T-helper 1 cell treated with Interleukin-12 subunit alpha and Interleukin-12 subunit beta and Interleukin-4 antibody, amounts not matched to agents 30 μg/mL and 1 μg/mL, for 36 hours (primary cell): ENCODE data around the gene ALPI.
"Not testable (repeated sequence)": the region's sequence is repeated elsewhere in the genome, so short reads cannot be mapped to it uniquely, and the experiment has no call there.

Experiments
- H3K27ac Mint-ChIP-seq: one replicate; pipeline ENCODE4 v1.8.0; 2021; ENCODE audit warnings: mild to moderate bottlenecking, mixed read lengths
- H3K27me3 Mint-ChIP-seq: one replicate; pipeline ENCODE4 v1.8.0; 2021; ENCODE audit warnings: low read depth, mixed read lengths
- H3K36me3 Mint-ChIP-seq: one replicate; pipeline ENCODE4 v1.8.0; 2021; ENCODE audit warnings: low read depth, mixed read lengths
- H3K4me1 Mint-ChIP-seq: one replicate; pipeline ENCODE4 v1.8.0; 2021; ENCODE audit warnings: low read depth, mixed read lengths
- H3K4me3 Mint-ChIP-seq: one replicate; pipeline ENCODE4 v1.8.0; 2021; ENCODE audit warnings: mild to moderate bottlenecking, moderate library complexity, mixed read lengths
- H3K9me3 Mint-ChIP-seq: one replicate; pipeline ENCODE4 v1.8.0; 2021; ENCODE audit warnings: mixed read lengths

The ALPI gene

DNA sequence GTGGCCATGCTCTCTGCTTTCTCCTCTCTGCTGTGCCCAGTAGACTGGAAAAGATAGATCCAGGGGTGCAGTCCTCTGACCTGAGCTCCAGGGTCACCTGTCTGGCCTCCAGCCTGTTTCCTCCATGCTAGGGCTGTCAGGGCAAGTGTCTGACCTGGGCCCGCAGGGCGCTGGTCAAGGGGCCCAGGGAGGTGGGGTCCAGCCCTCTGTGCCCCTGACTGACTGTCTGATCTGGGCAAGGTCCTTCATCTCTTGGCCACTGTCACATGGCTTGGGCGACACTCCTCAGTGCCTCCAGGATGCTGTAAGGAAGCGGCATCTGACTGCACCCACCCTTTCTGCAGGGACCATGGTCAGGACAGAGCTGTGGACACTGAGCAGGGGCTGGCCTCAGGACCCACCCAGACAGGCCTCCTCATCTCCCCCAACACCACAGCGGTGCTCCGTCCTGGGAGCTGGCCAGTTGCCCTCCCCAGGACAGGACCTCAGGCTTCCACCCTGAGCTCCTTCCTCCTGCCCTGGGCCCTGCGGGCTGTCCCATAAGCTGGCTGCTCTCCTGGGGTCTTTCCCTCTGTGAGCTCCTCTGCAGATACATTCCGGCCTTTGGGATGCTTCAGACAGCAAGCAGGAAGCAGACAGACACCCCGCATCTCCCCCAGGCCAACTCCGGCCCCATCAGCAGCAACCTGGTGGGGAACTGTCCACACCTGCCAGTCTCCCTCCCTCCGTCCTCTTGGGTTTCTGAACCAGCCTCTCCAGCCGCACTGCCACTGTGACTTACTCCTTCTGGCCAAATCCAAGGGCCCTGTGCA is 21.2 kb upstream of the ALPI start:
- no peaks in the 10 kb centered on the region for H3K4me1 Mint-ChIP-seq
- H3K36me3 Mint-ChIP-seq, result no peaks in the 10 kb centered on the region
- H3K4me3 Mint-ChIP-seq, result no peak overlapping the region
- H3K27me3 Mint-ChIP-seq, result no peaks in the 10 kb centered on the region
- no peaks in the 10 kb centered on the region for H3K9me3 Mint-ChIP-seq
- H3K27ac Mint-ChIP-seq, result no peak overlapping the region

GRCh38 chr2:232435375-232435648 is 20.6 kb upstream of the ALPI start:
- H3K9me3 Mint-ChIP-seq, result no peaks in the 10 kb centered on the region
- no peak overlapping the region for H3K4me3 Mint-ChIP-seq
- no peak overlapping the region for H3K27ac Mint-ChIP-seq

DNA sequence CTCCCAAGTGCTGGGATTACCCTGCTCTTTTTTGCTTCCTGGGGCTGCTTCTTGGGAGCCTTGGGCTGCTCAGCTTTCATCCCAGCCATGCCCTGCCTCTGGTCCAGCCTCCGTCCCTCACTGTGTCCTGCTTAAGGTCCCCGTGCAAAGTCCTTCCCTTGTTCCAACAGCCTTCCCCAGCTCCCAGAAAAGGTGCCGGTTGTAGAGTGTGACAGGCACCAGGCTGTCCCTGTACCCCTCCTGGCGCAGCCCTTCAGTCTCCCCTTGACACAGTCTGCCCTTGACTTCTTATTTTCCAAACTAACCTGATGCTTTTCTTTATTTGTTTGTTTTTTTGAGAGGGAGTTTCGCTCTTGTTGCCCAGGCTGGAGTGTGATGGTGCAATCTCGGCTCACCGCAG is 20.1 kb upstream of the ALPI start:
- no peak overlapping the region for H3K4me3 Mint-ChIP-seq
- H3K4me1 Mint-ChIP-seq, result no peaks in the 10 kb centered on the region
- no peaks in the 10 kb centered on the region for H3K36me3 Mint-ChIP-seq
- no peak overlapping the region for H3K27ac Mint-ChIP-seq
- no peaks in the 10 kb centered on the region for H3K27me3 Mint-ChIP-seq
- H3K9me3 Mint-ChIP-seq, result no peaks in the 10 kb centered on the region

More at GRCh38 chr2:232435375-232435648, 20.6 kb upstream of the ALPI start:
- Mint-ChIP-seq H3K36me3 (no peaks in the 10 kb centered on the region), H3K4me1 (no peaks in the 10 kb centered on the region), H3K27me3 (no peaks in the 10 kb centered on the region)

DNA sequence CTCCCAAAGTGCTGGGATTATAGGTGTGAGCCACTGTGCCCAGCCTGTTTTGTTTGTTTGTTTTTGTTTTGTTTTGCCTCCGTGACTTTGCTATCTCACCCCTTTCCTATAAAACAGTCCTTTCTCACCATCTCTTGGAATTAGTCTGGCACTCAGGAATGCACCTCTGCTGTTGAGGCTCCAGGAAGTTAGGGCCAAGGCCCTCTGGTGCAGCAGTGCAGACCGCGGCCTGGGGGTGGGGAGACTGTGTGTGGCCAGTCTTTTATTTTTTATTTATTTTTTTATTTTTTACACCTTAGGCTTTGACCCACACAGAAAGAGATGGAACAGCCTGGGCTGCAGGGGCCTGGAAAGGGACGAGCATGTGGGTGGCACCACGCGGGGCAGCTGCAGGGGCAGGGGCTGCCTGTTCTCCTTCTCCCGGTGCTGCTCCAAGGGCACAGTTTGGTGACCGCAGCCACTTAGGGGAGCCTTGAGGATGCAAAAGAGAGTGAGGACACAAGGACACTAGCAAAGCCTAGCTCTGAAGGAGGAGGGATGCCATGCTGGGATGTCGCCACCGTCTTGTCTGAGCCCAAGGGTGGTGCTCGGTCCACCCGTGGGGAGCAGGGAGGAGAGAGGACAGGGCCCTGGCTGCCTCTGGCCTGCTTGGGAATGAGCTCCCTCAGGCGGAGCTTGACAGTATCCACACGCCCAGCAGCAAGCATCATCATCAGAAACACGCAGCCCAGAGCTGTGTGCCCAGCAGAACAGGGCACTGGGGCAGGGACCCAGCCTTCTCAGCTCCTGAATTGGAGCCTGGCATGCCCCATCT is 19.4 kb upstream of the ALPI start:
- Mint-ChIP-seq H3K27me3 (no peaks in the 10 kb centered on the region), H3K36me3 (no peaks in the 10 kb centered on the region), H3K4me1 (no peaks in the 10 kb centered on the region), H3K9me3 (no peaks in the 10 kb centered on the region), H3K27ac (no peak overlapping the region), H3K4me3 (no peak overlapping the region)

GRCh38 chr2:232437195-232437571 is 18.8 kb upstream of the ALPI start:
- Mint-ChIP-seq H3K4me3 (no peak overlapping the region), H3K27ac (no peak overlapping the region), H3K27me3 (no peaks in the 10 kb centered on the region), H3K9me3 (no peaks in the 10 kb centered on the region), H3K4me1 (no peaks in the 10 kb centered on the region), H3K36me3 (no peaks in the 10 kb centered on the region)

DNA sequence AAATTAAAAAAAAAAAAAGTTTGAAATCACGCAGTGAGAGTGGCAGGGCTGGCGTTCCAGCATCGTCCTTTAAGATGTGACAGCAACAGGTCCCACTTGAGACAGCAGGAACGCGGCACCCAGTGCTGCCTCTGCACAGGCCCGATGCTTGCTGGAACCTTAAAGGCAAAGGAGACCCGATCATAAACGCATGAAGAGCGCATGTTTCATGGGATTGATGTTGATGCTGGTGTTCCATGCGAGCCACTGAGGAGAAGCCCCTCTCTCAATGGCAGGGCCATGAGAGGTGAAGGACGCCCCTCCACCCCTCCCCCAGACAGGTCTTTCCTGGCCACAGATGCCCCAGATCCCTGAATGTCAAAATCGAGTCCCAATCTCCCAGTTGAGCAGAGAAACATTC is 17.9 kb upstream of the ALPI start:
- no peaks in the 10 kb centered on the region for H3K36me3 Mint-ChIP-seq
- no peaks in the 10 kb centered on the region for H3K9me3 Mint-ChIP-seq
- no peak overlapping the region for H3K4me3 Mint-ChIP-seq
- no peaks in the 10 kb centered on the region for H3K27me3 Mint-ChIP-seq
- H3K4me1 Mint-ChIP-seq, result no peaks in the 10 kb centered on the region
- no peak overlapping the region for H3K27ac Mint-ChIP-seq

- no peaks in the 10 kb centered on the region for H3K36me3 Mint-ChIP-seq
These were observed 16.8 kb upstream of the ALPI start for GRCh38 chr2:232438951-232439757.

GRCh38 chr2:232439758-232440135 is 16.2 kb upstream of the ALPI start:
- Mint-ChIP-seq H3K4me3 (no peak overlapping the region), H3K36me3 (no peaks in the 10 kb centered on the region), H3K9me3 (no peaks in the 10 kb centered on the region)

More at GRCh38 chr2:232438951-232439757, 16.8 kb upstream of the ALPI start:
- H3K27me3 Mint-ChIP-seq, result no peaks in the 10 kb centered on the region
- no peaks in the 10 kb centered on the region for H3K4me1 Mint-ChIP-seq
- H3K4me3 Mint-ChIP-seq, result no peak overlapping the region
- no peaks in the 10 kb centered on the region for H3K9me3 Mint-ChIP-seq
- no peak overlapping the region for H3K27ac Mint-ChIP-seq

DNA sequence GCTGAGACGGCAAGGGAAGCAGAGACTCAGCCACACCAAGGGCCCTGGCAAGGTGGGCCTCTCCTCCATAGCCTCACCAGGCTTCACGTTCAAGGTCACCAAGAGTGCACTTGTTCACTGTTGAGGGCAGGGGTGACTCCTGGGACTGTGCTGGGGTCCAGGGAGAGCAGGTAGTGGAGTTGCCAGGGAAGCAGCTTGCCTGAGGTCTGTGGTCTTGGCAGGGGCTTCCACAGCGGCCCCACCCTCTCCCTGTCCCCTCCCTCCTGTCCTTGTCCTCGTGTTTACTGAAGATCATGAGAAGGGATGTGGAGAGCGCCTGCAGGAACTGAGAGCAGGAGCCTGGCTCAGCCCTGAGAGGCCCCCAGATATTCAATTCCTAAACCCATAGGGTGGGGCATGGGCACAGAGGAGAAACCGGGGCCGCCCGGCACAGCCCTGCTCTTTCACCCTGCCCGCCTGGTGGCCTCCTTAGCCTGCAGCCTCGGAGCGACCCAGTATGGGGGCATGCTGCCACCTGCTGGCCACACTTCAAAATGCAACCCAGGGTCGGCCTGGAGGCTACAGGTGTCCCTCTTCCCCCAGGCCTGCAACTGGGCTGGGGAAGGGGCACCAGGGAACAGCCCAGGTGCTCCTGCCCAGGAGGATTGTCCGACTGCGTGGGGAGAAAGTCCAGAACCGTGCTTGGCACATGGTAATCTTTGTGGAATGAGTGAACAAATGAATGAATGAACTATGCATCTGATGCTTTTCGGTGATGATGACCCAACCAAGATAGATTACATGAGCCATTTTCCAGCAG is 15.5 kb upstream of the ALPI start:
- H3K27ac Mint-ChIP-seq, H3K4me1 Mint-ChIP-seq, H3K36me3 Mint-ChIP-seq, H3K27me3 Mint-ChIP-seq, H3K9me3 Mint-ChIP-seq, H3K4me3 Mint-ChIP-seq: not testable (repeated sequence)

More at GRCh38 chr2:232439758-232440135, 16.2 kb upstream of the ALPI start:
- no peaks in the 10 kb centered on the region for H3K4me1 Mint-ChIP-seq
- no peaks in the 10 kb centered on the region for H3K27me3 Mint-ChIP-seq
- H3K27ac Mint-ChIP-seq, result no peak overlapping the region

GRCh38 chr2:232441147-232441651 is 14.8 kb upstream of the ALPI start:
- Mint-ChIP-seq H3K4me1 (no peaks in the 10 kb centered on the region), H3K27me3 (no peaks in the 10 kb centered on the region), H3K4me3 (no peak overlapping the region), H3K27ac (no peak overlapping the region), H3K36me3 (no peaks in the 10 kb centered on the region), H3K9me3 (no peaks in the 10 kb centered on the region)

DNA sequence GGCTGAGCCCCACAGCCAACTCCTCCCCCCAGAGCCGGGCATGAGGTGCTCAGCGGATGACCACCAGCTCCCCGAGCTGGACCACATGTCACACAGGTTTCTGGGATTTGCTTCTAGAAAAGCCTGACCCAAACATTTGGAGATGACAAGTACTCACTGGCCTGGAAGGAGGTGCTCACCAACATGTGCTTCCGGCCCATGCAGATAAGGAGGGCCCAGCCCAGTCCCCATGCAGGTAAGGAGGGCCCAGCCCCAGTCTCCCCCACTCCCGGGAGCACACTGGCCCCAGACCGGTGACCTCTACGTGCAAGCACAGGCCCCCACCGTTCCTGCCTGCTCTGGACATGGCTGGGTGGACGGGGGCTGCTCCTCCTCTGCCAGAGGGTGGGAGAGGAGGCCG is 14.0 kb upstream of the ALPI start:
- H3K27ac Mint-ChIP-seq, H3K4me3 Mint-ChIP-seq, H3K4me1 Mint-ChIP-seq, H3K27me3 Mint-ChIP-seq, H3K9me3 Mint-ChIP-seq, H3K36me3 Mint-ChIP-seq: not testable (repeated sequence)

DNA sequence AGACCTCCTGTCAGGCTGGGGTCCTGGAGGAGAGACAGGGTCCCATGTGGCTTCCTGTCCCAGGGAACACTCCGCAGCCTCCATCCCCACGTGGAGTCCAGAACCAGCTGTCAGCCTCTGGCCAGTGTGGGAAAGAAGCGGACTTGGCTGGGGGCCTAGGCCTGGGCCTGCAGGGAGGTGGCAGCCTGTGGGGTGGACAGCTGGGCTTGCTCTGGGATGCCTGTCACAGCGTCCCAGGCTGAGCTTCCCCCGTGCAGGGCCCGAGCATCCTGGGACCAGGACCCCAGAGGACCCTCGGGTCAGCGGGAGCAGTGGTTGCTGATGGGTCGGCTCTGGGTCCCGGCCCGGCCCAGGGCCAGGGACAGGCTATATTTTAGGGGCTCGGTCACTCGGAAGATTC is 13.5 kb upstream of the ALPI start:
- H3K27me3 Mint-ChIP-seq, H3K9me3 Mint-ChIP-seq, H3K4me1 Mint-ChIP-seq, H3K36me3 Mint-ChIP-seq, H3K27ac Mint-ChIP-seq, H3K4me3 Mint-ChIP-seq: not testable (repeated sequence)

GRCh38 chr2:232443047-232443446 is 12.9 kb upstream of the ALPI start:
- not testable (repeated sequence) for H3K36me3 Mint-ChIP-seq, H3K27ac Mint-ChIP-seq, H3K9me3 Mint-ChIP-seq, H3K27me3 Mint-ChIP-seq, H3K4me3 Mint-ChIP-seq, H3K4me1 Mint-ChIP-seq

DNA sequence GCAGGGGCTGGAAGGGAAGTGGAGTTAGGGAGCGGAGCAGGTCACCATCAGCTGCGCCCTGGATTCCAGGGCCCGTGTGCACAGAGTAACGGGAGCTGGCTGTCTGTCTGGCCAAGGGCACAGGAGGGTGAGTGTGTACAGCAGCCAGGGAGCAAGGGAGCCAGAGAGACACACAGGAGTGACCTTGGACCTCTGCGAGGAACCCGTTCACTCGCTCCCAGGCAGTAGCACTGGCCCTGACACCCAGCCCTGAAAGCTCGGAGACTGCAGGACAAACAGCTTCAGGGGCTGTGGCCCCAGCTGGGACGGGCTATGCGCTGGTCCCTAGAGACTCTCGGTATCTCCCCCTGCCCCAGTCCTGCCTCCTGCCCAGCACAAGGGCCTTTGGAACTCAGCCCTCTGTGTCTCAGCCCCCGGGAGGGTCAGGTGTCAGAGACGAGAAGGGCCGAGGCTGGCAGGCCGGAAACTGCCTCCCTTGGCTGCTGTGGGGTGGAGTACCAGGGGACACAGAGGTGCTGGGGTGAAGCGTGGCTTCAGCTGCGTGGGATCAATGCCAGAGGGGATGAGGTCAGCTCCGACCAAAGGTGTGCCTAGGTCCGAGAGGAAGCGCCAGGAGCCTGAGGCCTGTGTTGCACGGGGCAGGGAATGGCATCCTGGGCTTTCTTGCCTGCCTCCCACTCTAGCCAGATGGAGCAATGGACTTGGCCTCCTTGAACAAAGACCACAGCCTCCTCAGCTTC is 12.1 kb upstream of the ALPI start:
- not testable (repeated sequence) for H3K36me3 Mint-ChIP-seq, H3K27ac Mint-ChIP-seq, H3K9me3 Mint-ChIP-seq, H3K27me3 Mint-ChIP-seq, H3K4me1 Mint-ChIP-seq, H3K4me3 Mint-ChIP-seq
